Skeletal muscle tissue (tissue), 4 donors: ENCODE measurements around the gene TNF. TPM values are rescaled to one million over a fixed set of nuclear protein-coding genes. Genes with fewer than 3 reads are reported as not detected.
A peak's percentile ranks its signal among the peaks of the same experiment; 100 is the strongest.

Source experiments
- H3K27ac ChIP-seq: one replicate; pipeline ENCODE4 v1.7.0; 2013; ENCODE audit warnings: mild to moderate bottlenecking, low read depth, low read length, inconsistent platforms
- H3K27me3 ChIP-seq, 3 donors: one replicate each; pipeline ENCODE4 v1.7.0; 2013; ENCODE audit warnings: low read length in 3 of 3; ENCODE audit not compliant: control insufficient read depth in 3 of 3, insufficient read depth in 3 of 3
- H3K36me3 ChIP-seq, 3 donors: one replicate each; pipeline ENCODE4 v1.7.0; 2013; ENCODE audit warnings: low read length in 3 of 3; ENCODE audit not compliant: control insufficient read depth in 3 of 3, insufficient read depth in 3 of 3
- H3K4me1 ChIP-seq, 3 donors: one replicate each; pipeline ENCODE4 v1.7.0; 2013; ENCODE audit warnings: low read length in 3 of 3, mild to moderate bottlenecking in 3 of 3; ENCODE audit not compliant: control insufficient read depth in 3 of 3, insufficient read depth in 3 of 3
- H3K4me3 ChIP-seq, 3 donors: one replicate each; pipeline ENCODE4 v1.7.0; 2013; ENCODE audit warnings: low read length in 3 of 3
- H3K9ac ChIP-seq, 3 donors: one replicate each; pipeline ENCODE4 v1.7.0; 2013; ENCODE audit warnings: low read length in 3 of 3, mild to moderate bottlenecking in 3 of 3, moderate library complexity in 2 of 3, low read depth in 1 of 3
- H3K9me3 ChIP-seq, 3 donors: one replicate each; pipeline ENCODE4 v1.7.0; 2013; ENCODE audit warnings: low read length in 3 of 3; ENCODE audit not compliant: control insufficient read depth in 3 of 3
- total RNA-seq: library from RNA; depleted of rRNA; stranded (reverse); fragments of >200 nt; gene quantifications from one replicate; pipeline ENCODE4 v1.2.3, GENCODE V29; 2014
- donor health status: Osteomylitis.

The TNF gene
- total RNA-seq, 1 donor from 2014 or later = not detected

- Histone ChIP-seq H3K9me3 (no peaks in the 10 kb centered on the region), H3K4me1 (no peaks in the 10 kb centered on the region), H3K27ac (no peak overlapping the region), H3K4me3 (no peak overlapping the region), H3K9ac (no peak overlapping the region), H3K27me3 (no peaks in the 10 kb centered on the region), H3K36me3 (no peaks in the 10 kb centered on the region)
These were observed 38.8 kb downstream of the TNF start for GRCh38 chr6:31614075-31614619.

GRCh38 chr6:31614684-31615578 lies 39.6 kb downstream of the TNF start, which contains the start of gene AIF1:
TSS of gene AIF1 (plus strand) at chr6:31615234. CDS start at chr6:31615330, 96 bp downstream.
- Histone ChIP-seq H3K36me3 (no peaks in the 10 kb centered on the region), H3K4me1 (peaks cover 0 to 3% (median 0%) of the 10 kb centered on the region in 3 donors), H3K27me3 (no peaks in the 10 kb centered on the region), H3K9me3 (no peaks in the 10 kb centered on the region), H3K27ac (no peak within 1 kb of the TSS), H3K9ac (peak within 1 kb of the TSS in 2 of 3 donors; percentile 20 to 33), H3K4me3 (peak within 1 kb of the TSS in 2 of 3 donors; percentile 6 to 43)

DNA sequence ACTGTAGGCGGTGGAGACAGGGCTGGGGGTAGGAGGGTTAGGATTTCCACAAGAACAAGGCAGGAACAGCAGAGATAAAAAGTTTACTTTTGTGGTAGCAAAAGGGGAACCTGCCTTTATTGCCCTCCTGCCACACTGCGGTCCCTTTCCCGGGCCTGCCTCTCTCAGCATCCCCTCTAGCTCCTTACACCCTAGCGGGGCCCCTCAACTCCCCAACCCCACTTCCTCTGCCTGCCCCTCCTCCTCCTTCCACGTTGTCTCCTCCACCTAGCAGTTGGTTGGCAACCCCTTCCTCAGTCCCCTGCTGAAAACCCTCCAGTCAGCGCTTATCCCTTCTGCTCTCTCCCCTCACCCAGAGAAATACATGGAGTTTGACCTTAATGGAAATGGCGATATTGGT lies 40.4 kb downstream of the TNF start:
- peak overlapping the region in 1 of 3 donors; percentile 33 for H3K9ac ChIP-seq
- peaks cover 0 to 3% (median 0%) of the 10 kb centered on the region in 3 donors for H3K4me1 ChIP-seq
- peak overlapping the region in 2 of 3 donors; percentile 6 to 43 for H3K4me3 ChIP-seq
- no peaks in the 10 kb centered on the region for H3K9me3 ChIP-seq
- no peaks in the 10 kb centered on the region for H3K36me3 ChIP-seq
- H3K27me3 ChIP-seq = no peaks in the 10 kb centered on the region
- no peak overlapping the region for H3K27ac ChIP-seq

GRCh38 chr6:31617010-31617409 lies 41.6 kb downstream of the TNF start:
- H3K9ac ChIP-seq = no peak overlapping the region
- H3K36me3 ChIP-seq = peaks cover 0 to under 1% (median 0%) of the 10 kb centered on the region in 3 donors
- H3K4me3 ChIP-seq = no peak overlapping the region

DNA sequence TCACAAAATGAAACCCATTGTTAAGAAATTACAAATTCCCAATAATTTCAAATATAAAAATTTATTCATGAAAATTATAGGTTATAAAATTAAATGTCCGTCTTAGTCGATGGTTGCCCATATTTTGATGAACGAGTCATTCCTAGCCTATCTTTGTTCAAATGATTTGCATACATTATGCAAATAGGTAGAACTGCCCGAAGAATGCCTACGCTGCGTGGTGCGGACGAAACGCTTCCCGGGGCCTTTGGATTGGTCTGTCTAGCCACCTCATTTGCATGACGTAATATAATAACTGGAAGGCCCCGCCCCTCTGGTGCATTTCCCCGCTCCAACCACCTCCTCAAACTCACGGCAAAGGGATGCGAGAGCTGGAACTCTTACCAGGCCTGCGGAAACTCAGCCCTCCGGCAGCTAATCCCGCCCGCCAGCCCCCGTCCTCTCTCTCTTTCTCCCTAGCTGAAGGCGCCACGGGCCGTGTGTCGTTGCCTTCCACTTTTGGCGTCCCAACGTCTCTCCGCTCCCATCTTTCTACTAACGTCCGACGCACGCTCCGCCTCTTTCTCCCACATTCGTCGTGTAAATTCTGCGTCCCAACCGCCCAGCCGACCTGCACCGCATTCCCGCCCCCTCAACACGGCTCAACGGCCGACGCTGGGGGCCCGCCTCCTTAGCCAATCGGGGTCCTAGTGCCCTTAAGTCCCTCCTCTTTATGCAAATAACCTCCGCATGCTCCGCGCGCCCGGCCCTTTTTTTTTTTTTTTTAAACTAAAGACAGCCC lies 44.6 kb downstream of the TNF start:
- H3K9me3 ChIP-seq = no peaks in the 10 kb centered on the region
- peak overlapping the region; percentile 89 to 90 (median 89) for H3K9ac ChIP-seq
- peak overlapping the region; percentile 82 to 86 (median 85) for H3K4me3 ChIP-seq
- peaks cover 17 to 26% (median 17%) of the 10 kb centered on the region in 3 donors for H3K36me3 ChIP-seq
- no peaks in the 10 kb centered on the region for H3K27me3 ChIP-seq
- H3K27ac ChIP-seq = peak overlapping the region; percentile 94
- H3K4me1 ChIP-seq = peaks cover 13 to 16% (median 14%) of the 10 kb centered on the region in 3 donors

More at GRCh38 chr6:31617010-31617409, 41.6 kb downstream of the TNF start:
- no peaks in the 10 kb centered on the region for H3K27me3 ChIP-seq
- peaks cover 6 to 7% (median 7%) of the 10 kb centered on the region in 3 donors for H3K4me1 ChIP-seq
- H3K9me3 ChIP-seq = no peaks in the 10 kb centered on the region
- no peak overlapping the region for H3K27ac ChIP-seq

DNA sequence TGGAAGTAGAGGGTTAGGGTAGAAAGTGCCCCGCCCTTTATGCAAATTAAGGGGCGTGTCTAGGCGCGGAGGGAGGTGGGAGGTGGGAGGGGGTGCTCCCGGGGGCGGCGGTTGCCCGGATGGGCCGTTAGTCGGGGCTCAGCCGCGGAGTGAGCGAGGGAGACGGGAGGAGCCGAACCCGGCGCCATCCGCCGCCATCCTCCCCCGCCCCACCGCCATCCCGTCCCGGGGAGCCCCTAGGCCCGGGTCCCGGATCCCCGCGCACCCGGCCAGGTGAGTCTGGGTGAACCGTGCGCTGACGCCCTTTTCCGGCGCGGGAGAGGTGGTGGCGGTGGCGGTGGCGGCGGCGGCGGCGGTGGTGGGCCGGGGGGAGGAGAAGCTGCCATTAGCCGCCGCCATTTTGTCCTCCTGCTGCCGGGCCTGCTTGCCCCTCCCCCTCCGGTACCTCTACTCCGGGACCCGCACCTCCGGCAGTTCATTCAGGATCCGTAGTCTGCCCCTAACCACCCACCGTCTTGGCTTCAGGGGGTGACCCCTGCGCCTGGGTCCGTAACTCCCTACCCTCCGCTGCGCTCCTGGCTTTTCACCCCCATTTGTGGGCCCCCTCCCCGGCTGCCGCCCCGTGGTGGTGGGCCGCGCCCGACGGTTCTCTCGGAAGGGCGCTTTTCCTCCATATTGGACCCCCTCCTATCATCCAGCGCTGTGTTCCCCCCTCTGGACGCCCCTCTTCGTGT lies 45.4 kb downstream of the TNF start, which contains the start of gene PRRC2A:
Gene PRRC2A (plus strand): TSS at position 130 of the 734 bp plus-strand sequence. CDS start 2,075 bp downstream, outside the sequence.
- H3K4me1 ChIP-seq = peaks cover 13 to 16% (median 14%) of the 10 kb centered on the region in 3 donors
- peaks cover 24 to 33% (median 24%) of the 10 kb centered on the region in 3 donors for H3K36me3 ChIP-seq
- H3K9ac ChIP-seq = peak within 1 kb of the TSS; percentile 95 to 97 (median 96)
- H3K27me3 ChIP-seq = no peaks in the 10 kb centered on the region
- no peaks in the 10 kb centered on the region for H3K9me3 ChIP-seq
- H3K4me3 ChIP-seq = peak within 1 kb of the TSS; percentile 82 to 94 (median 86)
- H3K27ac ChIP-seq = peak within 1 kb of the TSS; percentile 94

DNA sequence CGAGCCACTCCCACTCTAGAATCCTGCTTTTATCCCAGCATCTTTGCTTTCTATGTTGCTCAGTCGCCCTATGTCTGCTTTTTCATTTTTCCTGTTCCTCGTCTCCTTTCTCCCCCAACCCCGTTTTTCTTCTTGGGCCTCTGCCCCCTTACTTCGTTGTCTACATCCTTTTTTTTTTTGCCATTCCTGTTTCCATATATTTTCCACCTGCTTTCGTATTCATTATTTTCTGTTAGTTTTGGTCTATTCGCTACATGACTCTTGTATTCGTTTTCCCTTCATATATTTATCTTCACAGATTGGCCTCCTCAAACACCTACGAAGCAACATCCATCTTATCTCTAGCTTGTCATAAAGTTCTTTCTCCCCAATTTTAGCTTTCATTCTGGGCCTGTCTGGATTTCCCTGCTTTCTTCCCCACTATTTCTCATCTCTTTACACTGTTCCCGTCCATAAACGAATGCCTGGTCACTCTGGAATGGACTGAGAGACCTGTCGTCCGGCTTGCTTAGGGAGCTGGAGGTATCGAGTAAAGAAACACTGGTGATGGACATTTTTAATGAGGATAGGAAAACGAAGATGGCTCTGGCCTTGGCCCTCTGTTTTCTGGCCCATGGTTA lies 46.1 kb downstream of the TNF start:
- no peaks in the 10 kb centered on the region for H3K9me3 ChIP-seq
- peak overlapping the region; percentile 94 for H3K27ac ChIP-seq
- peak overlapping the region; percentile 70 to 94 (median 79) for H3K4me3 ChIP-seq
- peaks cover 13 to 16% (median 14%) of the 10 kb centered on the region in 3 donors for H3K4me1 ChIP-seq
- peak overlapping the region; percentile 95 to 97 (median 96) for H3K9ac ChIP-seq
- no peaks in the 10 kb centered on the region for H3K27me3 ChIP-seq
- peaks cover 31 to 40% (median 31%) of the 10 kb centered on the region in 3 donors for H3K36me3 ChIP-seq

GRCh38 chr6:31621991-31622390 lies 46.6 kb downstream of the TNF start:
- Histone ChIP-seq H3K4me3 (peak overlapping the region; percentile 38 to 79 (median 44)), H3K27me3 (no peaks in the 10 kb centered on the region), H3K9ac (peak overlapping the region; percentile 95 to 97 (median 96)), H3K36me3 (peaks cover 36 to 46% (median 37%) of the 10 kb centered on the region in 3 donors), H3K4me1 (peaks cover 13 to 16% (median 14%) of the 10 kb centered on the region in 3 donors), H3K9me3 (no peaks in the 10 kb centered on the region), H3K27ac (peak overlapping the region; percentile 94)
